K562 (cell line): ENCODE measurements around the gene ANO6. TPM values are rescaled to one million over a fixed set of nuclear protein-coding genes. Genes with fewer than 3 reads are reported as not detected.
A peak's percentile ranks its signal among the peaks of the same experiment; 100 is the strongest.

Experiments used
- ARNT ChIP-seq, 2 experiments: fragments of 450-650 bp; IDR thresholded peaks; 2 replicates each; pipeline ENCODE4 v1.6.1; 2016; ENCODE audit warnings: mild to moderate bottlenecking in 1 of 2
- BRD9 ChIP-seq: fragments of 450-650 bp; IDR thresholded peaks from 2 replicates; pipeline ENCODE4 v1.6.1; 2018; ENCODE audit warnings: low read depth; ENCODE audit not compliant: partially characterized antibody
- CHCHD3 ChIP-seq: fragments of 250-450 bp; sonication (Bioruptor Pico); IDR thresholded peaks from 2 replicates; pipeline ENCODE4 v2.1.2; 2022; ENCODE audit warnings: mild to moderate bottlenecking
- DIDO1 ChIP-seq: fragments of 450-650 bp; IDR thresholded peaks from 2 replicates; pipeline ENCODE4 v1.6.1; 2016; ENCODE audit warnings: low read depth, missing biosample characterization, missing genetic modification characterization
- DMBX1 ChIP-seq: fragments of 250-450 bp; sonication (Bioruptor Pico); IDR thresholded peaks from 2 replicates; pipeline ENCODE4 v1.8.0; 2022; ENCODE audit warnings: inconsistent platforms, mild to moderate bottlenecking, moderate library complexity, borderline replicate concordance
- ELF4 ChIP-seq: fragments of 450-650 bp; formaldehyde crosslinking; IDR thresholded peaks from 2 replicates; pipeline ENCODE4 v1.4.0; 2022; ENCODE audit warnings: missing genetic modification characterization
- GTF2E2 ChIP-seq: fragments of 200-800 bp; sonication (Bioruptor generic); IDR thresholded peaks from 2 replicates; pipeline ENCODE4 v1.6.1; 2016; ENCODE audit warnings: missing genetic modification characterization, missing compliant biosample characterization
- JUN ChIP-seq, 2 experiments: sonication (generic) in 1 of 2; formaldehyde crosslinking in 1 of 2; IDR thresholded peaks; 2 replicates each; pipeline versions ENCODE4 v1.6.1 to v1.8.0; 2012 to 2022; ENCODE audit warnings: borderline replicate concordance in 2 of 2, mild to moderate bottlenecking in 2 of 2, improper control_type of control experiment in 1 of 2, low read depth in 1 of 2, low read length in 1 of 2, missing genetic modification reagents in 1 of 2
- MAZ ChIP-seq, 2 experiments: fragments of 450-650 bp in 1 of 2; sonication (generic) in 1 of 2; formaldehyde crosslinking; IDR thresholded peaks in 1 of 2; conservative IDR thresholded peaks in 1 of 2; 2 replicates each; pipeline versions ENCODE4 v1.4.0 to v1.5.0; 2020; ENCODE audit warnings: mild to moderate bottlenecking in 1 of 2, missing genetic modification reagents in 1 of 2
- MLLT1 ChIP-seq, 2 experiments: fragments of 450-650 bp; IDR thresholded peaks; 2 replicates each; pipeline ENCODE4 v1.6.1; 2016
- NFATC3 ChIP-seq: fragments of 450-650 bp; IDR thresholded peaks from 2 replicates; pipeline ENCODE4 v1.6.1; 2017; ENCODE audit warnings: mild to moderate bottlenecking
- POLR2AphosphoS5 ChIP-seq: IDR thresholded peaks from 2 replicates; pipeline ENCODE4 v1.6.1; 2011; ENCODE audit warnings: mild to moderate bottlenecking, low read depth, low read length, moderate library complexity; ENCODE audit not compliant: control insufficient read depth, insufficient read depth
- RFX1 ChIP-seq: fragments of 450-650 bp; IDR thresholded peaks from 2 replicates; pipeline ENCODE4 v1.6.1; 2016; ENCODE audit warnings: mild to moderate bottlenecking, moderate library complexity
- SUPT5H ChIP-seq: fragments of 450-650 bp; IDR thresholded peaks from 2 replicates; pipeline ENCODE4 v1.6.1; 2016
- TCF7L2 ChIP-seq: fragments of 150-350 bp; IDR thresholded peaks from 2 replicates; pipeline ENCODE4 v1.6.1; 2016; ENCODE audit warnings: low read depth, mild to moderate bottlenecking, low read length, moderate library complexity
- TFAP4 ChIP-seq: sonication (generic); formaldehyde crosslinking; IDR thresholded peaks from 2 replicates; pipeline ENCODE4 v1.8.0; 2022; ENCODE audit warnings: missing genetic modification reagents, mild to moderate bottlenecking, moderate library complexity, borderline replicate concordance
- XRCC3 ChIP-seq: fragments of 450-650 bp; IDR thresholded peaks from 2 replicates; pipeline ENCODE4 v1.6.1; 2017; ENCODE audit warnings: mild to moderate bottlenecking, moderate library complexity
- ZNF57 ChIP-seq: fragments of 450-650 bp; formaldehyde crosslinking; IDR thresholded peaks from 2 replicates; pipeline ENCODE4 v1.4.0; 2020; ENCODE audit warnings: mild to moderate bottlenecking, moderate library complexity
- polyA plus RNA-seq, 8 experiments: library from polyadenylated mRNA; depleted of rRNA in 4 of 8; stranded (reverse) in 5 of 8; unstranded in 3 of 8; fragments of >200 nt; fragmentation: Nextera tagmentation in 2 of 8; fragmentation: Illumina TruSeq in 1 of 8; extraction: Ambion mirVana in 2 of 8; extraction: Trizol in 1 of 8; gene quantifications; 2 replicates each; pipeline versions ENCODE4 v1.2.1 to v1.2.3, GENCODE V29; 2011 to 2014; ENCODE audit warnings: inconsistent platforms in 1 of 8, missing spikeins in 1 of 8
- total RNA-seq, 7 experiments: library from RNA; depleted of rRNA in 6 of 7; stranded (reverse); fragments of >200 nt in 6 of 7; fragmentation: Illumina TruSeq in 2 of 7; extraction: Trizol in 2 of 7; gene quantifications; 2 replicates each; pipeline versions ENCODE4 v1.2.1 to v1.2.3, GENCODE V29; 2011 to 2021; ENCODE audit warnings: low replicate concordance in 1 of 7
- TF ChIP-seq, protein P1 (sequence below): fragments of 450-650 bp; formaldehyde crosslinking; IDR thresholded peaks from 2 replicates; pipeline ENCODE4 v1.4.0; 2020; ENCODE audit warnings: mild to moderate bottlenecking
- TF ChIP-seq, protein P2 (sequence below): fragments of 200-800 bp; sonication (Bioruptor generic); IDR thresholded peaks from 2 replicates; pipeline ENCODE4 v1.6.1; 2016; ENCODE audit warnings: missing genetic modification characterization, missing compliant biosample characterization

The ANO6 gene
- total and polyA plus RNA-seq, 9 of the 15 experiments (the other 6 are each of a cell fraction or from before 2014, with no cell fraction given) = 3.5 to 24.7 (median 20.3) TPM

DNA sequence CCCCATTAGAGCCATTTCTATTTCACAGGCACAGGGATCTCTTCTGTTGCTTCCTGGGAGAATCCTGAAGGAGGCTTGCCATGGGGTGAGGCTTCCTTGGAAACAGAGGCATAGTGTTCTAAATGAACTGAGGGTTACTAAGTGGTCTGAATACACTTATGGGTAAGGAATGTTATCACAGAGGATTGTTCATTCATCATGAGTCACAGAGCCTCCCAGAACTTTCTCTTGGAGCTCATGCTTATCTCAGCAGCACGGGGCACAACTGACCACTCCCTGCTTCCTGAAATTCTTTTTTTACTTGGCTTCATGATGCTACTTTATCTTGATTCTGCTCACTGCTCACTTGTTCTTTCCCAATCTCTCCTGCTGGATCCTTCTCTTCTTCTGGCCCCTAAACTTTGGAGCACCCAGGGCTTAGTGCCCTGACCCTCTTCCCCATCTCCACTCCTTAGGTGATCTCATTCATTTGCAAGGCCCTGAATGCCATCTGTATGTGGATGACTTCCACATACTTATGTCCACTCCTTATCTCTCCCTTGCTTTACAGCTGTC, 57.9 kb downstream of the ANO6 start (continued):
- TF ChIP-seq ZNF57 (CRISPR knock-in tag) (no peak), TFAP4 (peak; percentile 46), POLR2AphosphoS5 (0 out of 2 replicates have a peak, but pooled peaks have one; percentile 37), NFATC3 (no peak), XRCC3 (no peak), ARNT (IDR thresholded peaks at IDR 0.05) (0 out of 4 replicates have a peak, but pooled peaks of 1 of the 2 experiments have one; percentile 72), MAZ (CRISPR knock-in tag; conservative IDR thresholded peaks at IDR 0.05 in 1 of 2, IDR thresholded peaks at IDR 0.05 in 1 of 2) (no peak), ELF4 (CRISPR knock-in tag) (peak; percentile 67; the same call in 1 of the 2 replicates), JUN (IDR thresholded peaks at IDR 0.05; ENCODE audit: borderline replicate concordance, low read depth, low read length) (peak; percentile 83), JUN (CRISPR knock-in tag; IDR thresholded peaks at IDR 0.05; ENCODE audit: borderline replicate concordance) (no peak), MLLT1 (IDR thresholded peaks at IDR 0.05) (peak in 1 of 2 experiments; percentile 51; a peak in 1 of 4 replicates), TCF7L2 (no peak), BRD9 (peak; percentile 72), RFX1 (peak; percentile 29; the same call in 1 of the 2 replicates), DMBX1 (CRISPR knock-in tag) (no peak), DIDO1 (tag) (no peak), GTF2E2 (tag) (no peak), CHCHD3 (CRISPR knock-in tag) (no peak), SUPT5H (no peak)
- TF ChIP-seq, protein P1, sequence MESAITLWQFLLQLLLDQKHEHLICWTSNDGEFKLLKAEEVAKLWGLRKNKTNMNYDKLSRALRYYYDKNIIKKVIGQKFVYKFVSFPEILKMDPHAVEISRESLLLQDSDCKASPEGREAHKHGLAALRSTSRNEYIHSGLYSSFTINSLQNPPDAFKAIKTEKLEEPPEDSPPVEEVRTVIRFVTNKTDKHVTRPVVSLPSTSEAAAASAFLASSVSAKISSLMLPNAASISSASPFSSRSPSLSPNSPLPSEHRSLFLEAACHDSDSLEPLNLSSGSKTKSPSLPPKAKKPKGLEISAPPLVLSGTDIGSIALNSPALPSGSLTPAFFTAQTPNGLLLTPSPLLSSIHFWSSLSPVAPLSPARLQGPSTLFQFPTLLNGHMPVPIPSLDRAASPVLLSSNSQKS (CRISPR knock-in tag) = no peak
- TF ChIP-seq, protein P2, sequence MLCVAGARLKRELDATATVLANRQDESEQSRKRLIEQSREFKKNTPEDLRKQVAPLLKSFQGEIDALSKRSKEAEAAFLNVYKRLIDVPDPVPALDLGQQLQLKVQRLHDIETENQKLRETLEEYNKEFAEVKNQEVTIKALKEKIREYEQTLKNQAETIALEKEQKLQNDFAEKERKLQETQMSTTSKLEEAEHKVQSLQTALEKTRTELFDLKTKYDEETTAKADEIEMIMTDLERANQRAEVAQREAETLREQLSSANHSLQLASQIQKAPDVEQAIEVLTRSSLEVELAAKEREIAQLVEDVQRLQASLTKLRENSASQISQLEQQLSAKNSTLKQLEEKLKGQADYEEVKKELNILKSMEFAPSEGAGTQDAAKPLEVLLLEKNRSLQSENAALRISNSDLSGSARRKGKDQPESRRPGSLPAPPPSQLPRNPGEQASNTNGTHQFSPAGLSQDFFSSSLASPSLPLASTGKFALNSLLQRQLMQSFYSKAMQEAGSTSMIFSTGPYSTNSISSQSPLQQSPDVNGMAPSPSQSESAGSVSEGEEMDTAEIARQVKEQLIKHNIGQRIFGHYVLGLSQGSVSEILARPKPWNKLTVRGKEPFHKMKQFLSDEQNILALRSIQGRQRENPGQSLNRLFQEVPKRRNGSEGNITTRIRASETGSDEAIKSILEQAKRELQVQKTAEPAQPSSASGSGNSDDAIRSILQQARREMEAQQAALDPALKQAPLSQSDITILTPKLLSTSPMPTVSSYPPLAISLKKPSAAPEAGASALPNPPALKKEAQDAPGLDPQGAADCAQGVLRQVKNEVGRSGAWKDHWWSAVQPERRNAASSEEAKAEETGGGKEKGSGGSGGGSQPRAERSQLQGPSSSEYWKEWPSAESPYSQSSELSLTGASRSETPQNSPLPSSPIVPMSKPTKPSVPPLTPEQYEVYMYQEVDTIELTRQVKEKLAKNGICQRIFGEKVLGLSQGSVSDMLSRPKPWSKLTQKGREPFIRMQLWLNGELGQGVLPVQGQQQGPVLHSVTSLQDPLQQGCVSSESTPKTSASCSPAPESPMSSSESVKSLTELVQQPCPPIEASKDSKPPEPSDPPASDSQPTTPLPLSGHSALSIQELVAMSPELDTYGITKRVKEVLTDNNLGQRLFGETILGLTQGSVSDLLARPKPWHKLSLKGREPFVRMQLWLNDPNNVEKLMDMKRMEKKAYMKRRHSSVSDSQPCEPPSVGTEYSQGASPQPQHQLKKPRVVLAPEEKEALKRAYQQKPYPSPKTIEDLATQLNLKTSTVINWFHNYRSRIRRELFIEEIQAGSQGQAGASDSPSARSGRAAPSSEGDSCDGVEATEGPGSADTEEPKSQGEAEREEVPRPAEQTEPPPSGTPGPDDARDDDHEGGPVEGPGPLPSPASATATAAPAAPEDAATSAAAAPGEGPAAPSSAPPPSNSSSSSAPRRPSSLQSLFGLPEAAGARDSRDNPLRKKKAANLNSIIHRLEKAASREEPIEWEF (CRISPR knock-in tag) = no peak
